Liver (tissue), 9 donors: ENCODE data around the gene TPX2. TPM values are rescaled to one million over a fixed set of nuclear protein-coding genes. Genes with fewer than 3 reads are reported as not detected.

Source experiments
- DNase-seq: peaks from one replicate; pipeline ENCODE4 v3.0.0-alpha.2; 2017; ENCODE audit warnings: low spot score
- H3K27ac ChIP-seq, 2 donors: one replicate each; pipeline ENCODE4 v1.7.0; 2013; ENCODE audit warnings: inconsistent platforms in 2 of 2, low read length in 2 of 2, control low read depth in 1 of 2, low read depth in 1 of 2, mild to moderate bottlenecking in 1 of 2
- H3K27me3 ChIP-seq, 4 donors: one replicate each; pipeline versions ENCODE4 v1.6.1 to v1.7.0; 2013; ENCODE audit warnings: low read length in 3 of 4, inconsistent platforms in 1 of 4, mild to moderate bottlenecking in 1 of 4, moderate library complexity in 1 of 4; ENCODE audit not compliant: control insufficient read depth in 4 of 4, insufficient read depth in 4 of 4
- H3K36me3 ChIP-seq, 4 donors: one replicate each; pipeline versions ENCODE4 v1.6.1 to v1.7.0; 2013; ENCODE audit warnings: low read length in 3 of 4, mild to moderate bottlenecking in 3 of 4, low read depth in 1 of 4, moderate library complexity in 1 of 4; ENCODE audit not compliant: control insufficient read depth in 4 of 4, insufficient read depth in 3 of 4
- H3K4me1 ChIP-seq, 4 donors: one replicate each; pipeline versions ENCODE4 v1.6.1 to v1.7.0; 2013; ENCODE audit warnings: low read length in 3 of 4, mild to moderate bottlenecking in 3 of 4, moderate library complexity in 1 of 4; ENCODE audit not compliant: control insufficient read depth in 4 of 4, insufficient read depth in 4 of 4
- H3K4me3 ChIP-seq, 3 donors: one replicate each; pipeline versions ENCODE4 v1.6.1 to v1.7.0; 2013; ENCODE audit warnings: low read length in 3 of 3, control low read depth in 1 of 3, low read depth in 1 of 3, mild to moderate bottlenecking in 1 of 3
- H3K9ac ChIP-seq, 2 donors: one replicate each; pipeline ENCODE4 v1.7.0; 2013; ENCODE audit warnings: low read length in 2 of 2, mild to moderate bottlenecking in 2 of 2, moderate library complexity in 2 of 2, control low read depth in 1 of 2, low read depth in 1 of 2
- H3K9me3 ChIP-seq, 4 donors: one replicate each; pipeline versions ENCODE4 v1.6.1 to v1.7.0; 2013; ENCODE audit warnings: low read length in 3 of 4; ENCODE audit not compliant: control insufficient read depth in 4 of 4
- EGR1 ChIP-seq, 2 donors: IDR thresholded peaks; 2 replicates each; pipeline ENCODE4 v1.6.1; 2016 to 2018; ENCODE audit warnings: antibody characterized with exemption in 2 of 2, low read depth in 2 of 2
- FOXA1 ChIP-seq: IDR thresholded peaks from 2 replicates; pipeline ENCODE4 v1.6.1; 2016; ENCODE audit warnings: antibody characterized with exemption
- FOXA2 ChIP-seq: IDR thresholded peaks from 2 replicates; pipeline ENCODE4 v1.6.1; 2016; ENCODE audit warnings: antibody characterized with exemption
- GABPA ChIP-seq, 2 donors: IDR thresholded peaks in 1 of 2; conservative IDR thresholded peaks in 1 of 2; 2 replicates each; pipeline ENCODE4 v1.6.1; 2016; ENCODE audit warnings: antibody characterized with exemption in 2 of 2, mild to moderate bottlenecking in 1 of 2, moderate library complexity in 1 of 2
- HNF4A ChIP-seq, 2 donors: conservative IDR thresholded peaks; 2 replicates each; pipeline ENCODE4 v1.6.1; 2016; ENCODE audit warnings: antibody characterized with exemption in 2 of 2, mild to moderate bottlenecking in 2 of 2
- HNF4G ChIP-seq: IDR thresholded peaks from 2 replicates; pipeline ENCODE4 v1.6.1; 2016; ENCODE audit warnings: antibody characterized with exemption
- JUND ChIP-seq, 2 donors: IDR thresholded peaks; 2 replicates each; pipeline ENCODE4 v1.6.1; 2016; ENCODE audit warnings: antibody characterized with exemption in 2 of 2
- NR2F2 ChIP-seq: IDR thresholded peaks from 2 replicates; pipeline ENCODE4 v1.6.1; 2016; ENCODE audit warnings: antibody characterized with exemption
- RAD21 ChIP-seq, 2 donors: IDR thresholded peaks; 2 replicates each; pipeline ENCODE4 v1.6.1; 2016; ENCODE audit warnings: antibody characterized with exemption in 2 of 2, mild to moderate bottlenecking in 2 of 2
- RXRA ChIP-seq, 2 donors: IDR thresholded peaks; 2 replicates each; pipeline ENCODE4 v1.6.1; 2017 to 2018; ENCODE audit warnings: antibody characterized with exemption in 2 of 2, mild to moderate bottlenecking in 1 of 2
- SP1 ChIP-seq: IDR thresholded peaks from 2 replicates; pipeline ENCODE4 v1.6.1; 2018; ENCODE audit warnings: antibody characterized with exemption, mild to moderate bottlenecking
- TAF1 ChIP-seq: conservative IDR thresholded peaks from 2 replicates; pipeline ENCODE4 v1.6.1; 2016; ENCODE audit warnings: antibody characterized with exemption, mild to moderate bottlenecking
- YY1 ChIP-seq: IDR thresholded peaks from 2 replicates; pipeline ENCODE4 v1.6.1; 2016; ENCODE audit warnings: antibody characterized with exemption, mild to moderate bottlenecking
- WGBS: extraction: QIAGEN DNeasy Blood & Tissue Kit; methylation state at CpG from one replicate; pipeline ENCODE4 v1.1.7; 2013; 5-methylcytosine and 5-hydroxymethylcytosine counted together
- polyA plus RNA-seq, 2 donors: library from polyadenylated mRNA; stranded (reverse) in 1 of 2; unstranded in 1 of 2; fragments of 200-250 nt in 1 of 2; fragments of >200 nt in 1 of 2; fragmentation: Nextera tagmentation in 1 of 2; extraction: Ambion mirVana in 1 of 2; gene quantifications; one replicate each; pipeline versions ENCODE4 v1.2.1 to v1.2.3, GENCODE V29; 2013 to 2015
- total RNA-seq, 2 donors: library from RNA; depleted of rRNA; stranded (reverse); fragments of >200 nt; gene quantifications; one replicate each; pipeline ENCODE4 v1.2.3, GENCODE V29; 2014
- TF ChIP-seq, protein P1 (sequence below): IDR thresholded peaks from 2 replicates; pipeline ENCODE4 v1.6.1; 2016; ENCODE audit warnings: antibody characterized with exemption
- TF ChIP-seq, protein P2 (sequence below): fragments of 150-350 bp; IDR thresholded peaks from 2 replicates; pipeline ENCODE4 v1.5.1; 2017; ENCODE audit warnings: improper control_type of control experiment, low read depth, low read length; ENCODE audit not compliant: missing input control
- TF ChIP-seq, protein P3 (sequence below): IDR thresholded peaks from 2 replicates; pipeline ENCODE4 v1.6.1; 2016; ENCODE audit warnings: antibody characterized with exemption
- TF ChIP-seq, protein P4 (sequence below): IDR thresholded peaks from 2 replicates; pipeline ENCODE4 v1.6.1; 2016; ENCODE audit warnings: antibody characterized with exemption
- donor health status: healthy.
- donor health status: healthy.
- donor health status: healthy.
- donor health status: healthy.
- donor health status: healthy.

TPX2 gene
- total and polyA plus RNA-seq, 4 donors: 1.1 to 40.8 (median 2.4) TPM

DNA sequence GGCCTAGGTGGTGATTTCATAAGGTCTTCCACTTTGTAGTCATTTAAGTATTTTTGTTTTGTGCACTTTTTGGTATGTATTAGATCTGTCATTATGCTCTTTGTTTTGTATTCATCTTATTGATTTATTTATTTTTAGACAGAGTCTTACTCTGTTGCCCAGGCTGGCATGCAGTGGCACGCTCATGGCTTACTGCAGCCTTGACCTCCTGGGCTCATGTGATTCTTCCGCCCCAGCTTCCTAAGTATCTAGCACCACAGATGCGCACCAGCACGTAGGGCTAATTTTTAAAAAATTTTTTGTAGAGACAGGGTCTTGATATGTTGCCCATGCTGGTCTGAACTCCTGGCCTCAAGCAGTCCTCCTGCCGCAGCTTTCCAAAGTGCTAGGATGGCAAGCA, 30.6 kb downstream of the TPX2 start:
- Histone ChIP-seq H3K27ac (no peak overlapping the region), H3K9me3 (no peaks in the 10 kb centered on the region), H3K27me3 (no peaks in the 10 kb centered on the region), H3K4me3 (no peak overlapping the region), H3K9ac (no peak overlapping the region), H3K36me3 (no peaks in the 10 kb centered on the region), H3K4me1 (no peaks in the 10 kb centered on the region)
- TF ChIP-seq TAF1: no peak
- no peak for TF ChIP-seq EGR1 (IDR thresholded peaks at IDR 0.05; ENCODE audit: low read depth in 2 of 2)
- TF ChIP-seq, protein P1, sequence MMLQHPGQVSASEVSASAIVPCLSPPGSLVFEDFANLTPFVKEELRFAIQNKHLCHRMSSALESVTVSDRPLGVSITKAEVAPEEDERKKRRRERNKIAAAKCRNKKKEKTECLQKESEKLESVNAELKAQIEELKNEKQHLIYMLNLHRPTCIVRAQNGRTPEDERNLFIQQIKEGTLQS: no peak
- TF ChIP-seq, protein P2, sequence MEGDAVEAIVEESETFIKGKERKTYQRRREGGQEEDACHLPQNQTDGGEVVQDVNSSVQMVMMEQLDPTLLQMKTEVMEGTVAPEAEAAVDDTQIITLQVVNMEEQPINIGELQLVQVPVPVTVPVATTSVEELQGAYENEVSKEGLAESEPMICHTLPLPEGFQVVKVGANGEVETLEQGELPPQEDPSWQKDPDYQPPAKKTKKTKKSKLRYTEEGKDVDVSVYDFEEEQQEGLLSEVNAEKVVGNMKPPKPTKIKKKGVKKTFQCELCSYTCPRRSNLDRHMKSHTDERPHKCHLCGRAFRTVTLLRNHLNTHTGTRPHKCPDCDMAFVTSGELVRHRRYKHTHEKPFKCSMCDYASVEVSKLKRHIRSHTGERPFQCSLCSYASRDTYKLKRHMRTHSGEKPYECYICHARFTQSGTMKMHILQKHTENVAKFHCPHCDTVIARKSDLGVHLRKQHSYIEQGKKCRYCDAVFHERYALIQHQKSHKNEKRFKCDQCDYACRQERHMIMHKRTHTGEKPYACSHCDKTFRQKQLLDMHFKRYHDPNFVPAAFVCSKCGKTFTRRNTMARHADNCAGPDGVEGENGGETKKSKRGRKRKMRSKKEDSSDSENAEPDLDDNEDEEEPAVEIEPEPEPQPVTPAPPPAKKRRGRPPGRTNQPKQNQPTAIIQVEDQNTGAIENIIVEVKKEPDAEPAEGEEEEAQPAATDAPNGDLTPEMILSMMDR: no peak
- no peak for TF ChIP-seq FOXA1
- no peak for TF ChIP-seq NR2F2
- no peak for TF ChIP-seq HNF4A (conservative IDR thresholded peaks at IDR 0.05)
- TF ChIP-seq RXRA (IDR thresholded peaks at IDR 0.05): no peak
- TF ChIP-seq YY1: no peak
- TF ChIP-seq HNF4G: no peak
- no peak for TF ChIP-seq RAD21 (IDR thresholded peaks at IDR 0.05)
- TF ChIP-seq JUND (IDR thresholded peaks at IDR 0.05): no peak
- TF ChIP-seq, protein P3, sequence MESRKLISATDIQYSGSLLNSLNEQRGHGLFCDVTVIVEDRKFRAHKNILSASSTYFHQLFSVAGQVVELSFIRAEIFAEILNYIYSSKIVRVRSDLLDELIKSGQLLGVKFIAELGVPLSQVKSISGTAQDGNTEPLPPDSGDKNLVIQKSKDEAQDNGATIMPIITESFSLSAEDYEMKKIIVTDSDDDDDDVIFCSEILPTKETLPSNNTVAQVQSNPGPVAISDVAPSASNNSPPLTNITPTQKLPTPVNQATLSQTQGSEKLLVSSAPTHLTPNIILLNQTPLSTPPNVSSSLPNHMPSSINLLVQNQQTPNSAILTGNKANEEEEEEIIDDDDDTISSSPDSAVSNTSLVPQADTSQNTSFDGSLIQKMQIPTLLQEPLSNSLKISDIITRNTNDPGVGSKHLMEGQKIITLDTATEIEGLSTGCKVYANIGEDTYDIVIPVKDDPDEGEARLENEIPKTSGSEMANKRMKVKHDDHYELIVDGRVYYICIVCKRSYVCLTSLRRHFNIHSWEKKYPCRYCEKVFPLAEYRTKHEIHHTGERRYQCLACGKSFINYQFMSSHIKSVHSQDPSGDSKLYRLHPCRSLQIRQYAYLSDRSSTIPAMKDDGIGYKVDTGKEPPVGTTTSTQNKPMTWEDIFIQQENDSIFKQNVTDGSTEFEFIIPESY: no peak
- no peak for TF ChIP-seq FOXA2
- WGBS: 71% methylated on average over 5 of the region's 5 CpGs
- no peak for DNase-seq

DNA sequence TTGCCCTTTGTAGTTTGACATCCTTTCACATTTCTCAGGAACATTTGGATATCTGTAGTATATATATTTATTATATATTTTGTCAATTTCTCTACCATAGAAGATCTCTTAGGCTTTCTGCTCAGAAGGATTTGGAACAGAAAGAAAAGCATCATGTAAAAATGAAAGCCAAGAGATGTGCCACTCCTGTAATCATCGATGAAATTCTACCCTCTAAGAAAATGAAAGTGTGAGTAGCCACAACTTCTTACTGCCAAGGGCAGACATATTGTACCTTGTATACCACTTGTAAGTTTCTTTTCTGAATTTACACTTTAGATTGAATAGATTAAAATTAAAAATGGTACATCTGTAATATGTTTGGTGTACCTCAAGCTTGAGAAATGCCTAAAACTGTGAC, 31.2 kb downstream of the TPX2 start:
- Histone ChIP-seq H3K27ac (no peak overlapping the region), H3K9me3 (no peaks in the 10 kb centered on the region), H3K4me1 (no peaks in the 10 kb centered on the region), H3K27me3 (no peaks in the 10 kb centered on the region), H3K9ac (no peak overlapping the region), H3K4me3 (no peak overlapping the region), H3K36me3 (no peaks in the 10 kb centered on the region)
- WGBS: 80% methylated on average over 1 of the region's 1 CpG
- TF ChIP-seq EGR1 (IDR thresholded peaks at IDR 0.05; ENCODE audit: low read depth in 2 of 2) (no peak), FOXA2 (no peak), GABPA (IDR thresholded peaks at IDR 0.05 in 1 of 2, conservative IDR thresholded peaks at IDR 0.05 in 1 of 2) (no peak), RAD21 (IDR thresholded peaks at IDR 0.05) (no peak), JUND (IDR thresholded peaks at IDR 0.05) (no peak), TAF1 (no peak), YY1 (no peak), SP1 (no peak), FOXA1 (no peak), NR2F2 (no peak), RXRA (IDR thresholded peaks at IDR 0.05) (no peak), HNF4G (no peak), HNF4A (conservative IDR thresholded peaks at IDR 0.05) (no peak)
- TF ChIP-seq, protein P2: no peak
- TF ChIP-seq, protein P4, sequence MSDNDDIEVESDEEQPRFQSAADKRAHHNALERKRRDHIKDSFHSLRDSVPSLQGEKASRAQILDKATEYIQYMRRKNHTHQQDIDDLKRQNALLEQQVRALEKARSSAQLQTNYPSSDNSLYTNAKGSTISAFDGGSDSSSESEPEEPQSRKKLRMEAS: no peak
- TF ChIP-seq, protein P1: no peak
- TF ChIP-seq, protein P3: no peak
- DNase-seq: no peak
